Tibial nerve (tissue), 3 donors: Measurements from ENCODE around the gene MOB1A.
"Not testable (repeated sequence)": the region's sequence is repeated elsewhere in the genome, so short reads cannot be mapped to it uniquely, and the experiment has no call there.

ENCODE experiments used
- POLR2A ChIP-seq, 2 donors: fragments of 450-650 bp; IDR thresholded peaks; one replicate each; pipeline ENCODE4 v1.6.1; 2017; ENCODE audit warnings: antibody characterized with exemption in 2 of 2, mild to moderate bottlenecking in 2 of 2, moderate library complexity in 2 of 2
- TF ChIP-seq, protein P1 (sequence below), 5 experiments: fragments of 200-600 bp in 3 of 5; fragments of 450-650 bp in 2 of 5; sonication (generic) in 3 of 5; IDR thresholded peaks; one replicate each; pipeline ENCODE4 v1.5.1; 2016 to 2019; ENCODE audit warnings: antibody characterized with exemption in 5 of 5, mild to moderate bottlenecking in 3 of 5, moderate library complexity in 2 of 5

GRCh38 chr2:74186706-74187105 is 8.0 kb upstream of the MOB1A start:
- TF ChIP-seq, protein P1, sequence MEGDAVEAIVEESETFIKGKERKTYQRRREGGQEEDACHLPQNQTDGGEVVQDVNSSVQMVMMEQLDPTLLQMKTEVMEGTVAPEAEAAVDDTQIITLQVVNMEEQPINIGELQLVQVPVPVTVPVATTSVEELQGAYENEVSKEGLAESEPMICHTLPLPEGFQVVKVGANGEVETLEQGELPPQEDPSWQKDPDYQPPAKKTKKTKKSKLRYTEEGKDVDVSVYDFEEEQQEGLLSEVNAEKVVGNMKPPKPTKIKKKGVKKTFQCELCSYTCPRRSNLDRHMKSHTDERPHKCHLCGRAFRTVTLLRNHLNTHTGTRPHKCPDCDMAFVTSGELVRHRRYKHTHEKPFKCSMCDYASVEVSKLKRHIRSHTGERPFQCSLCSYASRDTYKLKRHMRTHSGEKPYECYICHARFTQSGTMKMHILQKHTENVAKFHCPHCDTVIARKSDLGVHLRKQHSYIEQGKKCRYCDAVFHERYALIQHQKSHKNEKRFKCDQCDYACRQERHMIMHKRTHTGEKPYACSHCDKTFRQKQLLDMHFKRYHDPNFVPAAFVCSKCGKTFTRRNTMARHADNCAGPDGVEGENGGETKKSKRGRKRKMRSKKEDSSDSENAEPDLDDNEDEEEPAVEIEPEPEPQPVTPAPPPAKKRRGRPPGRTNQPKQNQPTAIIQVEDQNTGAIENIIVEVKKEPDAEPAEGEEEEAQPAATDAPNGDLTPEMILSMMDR (IDR thresholded peaks at IDR 0.05): not testable (repeated sequence)
- TF ChIP-seq POLR2A (IDR thresholded peaks at IDR 0.05): not testable (repeated sequence)
